Measurements from ENCODE around the gene GSTM4. TPM values are rescaled to one million over a fixed set of nuclear protein-coding genes. Genes with fewer than 3 reads are reported as not detected.

GSTM4 gene
- total and polyA plus RNA-seq, 9 of the 15 experiments (the other 6 are each of a cell fraction or from before 2014, with no cell fraction given), result 18.8 to 53.4 (median 38.8) TPM

DNA sequence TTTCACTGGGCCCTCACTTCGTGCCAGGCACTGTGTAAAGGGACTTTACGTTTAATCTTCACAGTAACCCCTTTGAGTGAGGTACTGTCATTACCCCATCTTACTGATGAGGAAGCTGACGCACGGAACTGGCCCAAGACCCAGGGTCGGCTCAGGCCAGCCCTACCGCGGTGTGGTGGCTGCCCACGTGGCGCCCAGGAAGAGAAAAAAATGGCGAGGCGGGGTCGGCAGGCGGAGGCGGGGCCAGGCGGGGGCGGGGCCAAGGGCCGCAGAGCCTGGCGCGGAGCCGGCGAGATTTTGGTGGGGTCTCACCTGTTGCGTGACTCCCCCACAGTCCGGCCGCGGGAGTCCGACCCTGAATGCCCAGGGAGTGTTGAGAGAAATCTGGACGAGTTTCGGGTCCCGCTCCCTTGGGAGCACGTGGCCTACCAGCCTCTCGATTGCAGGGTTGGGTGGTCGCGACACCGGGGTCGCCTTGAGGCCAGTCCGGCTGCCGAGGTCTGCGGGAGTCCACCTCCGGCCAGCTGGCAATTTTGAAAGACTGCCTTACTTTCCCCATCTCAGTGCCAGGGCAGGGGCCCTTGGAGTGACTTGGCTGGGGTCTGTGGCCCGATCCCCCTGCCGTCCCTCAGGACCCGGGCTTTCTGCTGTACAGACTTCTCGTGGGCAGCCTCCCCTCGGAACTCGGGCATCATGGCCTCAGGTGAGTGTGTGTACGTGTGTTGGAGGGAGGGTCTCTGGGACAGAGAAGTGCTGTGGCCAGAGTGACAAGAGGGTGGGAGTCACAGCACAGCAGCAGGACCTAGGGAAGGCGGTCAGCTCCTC is 36.1 kb upstream of the GSTM4 start, which contains the start of the genes AMPD2 and GNAT2 (continued):
- TF ChIP-seq, protein P1, sequence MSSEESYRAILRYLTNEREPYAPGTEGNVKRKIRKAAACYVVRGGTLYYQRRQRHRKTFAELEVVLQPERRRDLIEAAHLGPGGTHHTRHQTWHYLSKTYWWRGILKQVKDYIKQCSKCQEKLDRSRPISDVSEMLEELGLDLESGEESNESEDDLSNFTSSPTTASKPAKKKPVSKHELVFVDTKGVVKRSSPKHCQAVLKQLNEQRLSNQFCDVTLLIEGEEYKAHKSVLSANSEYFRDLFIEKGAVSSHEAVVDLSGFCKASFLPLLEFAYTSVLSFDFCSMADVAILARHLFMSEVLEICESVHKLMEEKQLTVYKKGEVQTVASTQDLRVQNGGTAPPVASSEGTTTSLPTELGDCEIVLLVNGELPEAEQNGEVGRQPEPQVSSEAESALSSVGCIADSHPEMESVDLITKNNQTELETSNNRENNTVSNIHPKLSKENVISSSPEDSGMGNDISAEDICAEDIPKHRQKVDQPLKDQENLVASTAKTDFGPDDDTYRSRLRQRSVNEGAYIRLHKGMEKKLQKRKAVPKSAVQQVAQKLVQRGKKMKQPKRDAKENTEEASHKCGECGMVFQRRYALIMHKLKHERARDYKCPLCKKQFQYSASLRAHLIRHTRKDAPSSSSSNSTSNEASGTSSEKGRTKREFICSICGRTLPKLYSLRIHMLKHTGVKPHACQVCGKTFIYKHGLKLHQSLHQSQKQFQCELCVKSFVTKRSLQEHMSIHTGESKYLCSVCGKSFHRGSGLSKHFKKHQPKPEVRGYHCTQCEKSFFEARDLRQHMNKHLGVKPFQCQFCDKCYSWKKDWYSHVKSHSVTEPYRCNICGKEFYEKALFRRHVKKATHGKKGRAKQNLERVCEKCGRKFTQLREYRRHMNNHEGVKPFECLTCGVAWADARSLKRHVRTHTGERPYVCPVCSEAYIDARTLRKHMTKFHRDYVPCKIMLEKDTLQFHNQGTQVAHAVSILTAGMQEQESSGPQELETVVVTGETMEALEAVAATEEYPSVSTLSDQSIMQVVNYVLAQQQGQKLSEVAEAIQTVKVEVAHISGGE (CRISPR knock-in tag; IDR thresholded peaks at IDR 0.05), result peak in 2 of 3 experiments; percentile 4 to 33; a peak in 1 of 6 replicates
- TF ChIP-seq, protein P2, sequence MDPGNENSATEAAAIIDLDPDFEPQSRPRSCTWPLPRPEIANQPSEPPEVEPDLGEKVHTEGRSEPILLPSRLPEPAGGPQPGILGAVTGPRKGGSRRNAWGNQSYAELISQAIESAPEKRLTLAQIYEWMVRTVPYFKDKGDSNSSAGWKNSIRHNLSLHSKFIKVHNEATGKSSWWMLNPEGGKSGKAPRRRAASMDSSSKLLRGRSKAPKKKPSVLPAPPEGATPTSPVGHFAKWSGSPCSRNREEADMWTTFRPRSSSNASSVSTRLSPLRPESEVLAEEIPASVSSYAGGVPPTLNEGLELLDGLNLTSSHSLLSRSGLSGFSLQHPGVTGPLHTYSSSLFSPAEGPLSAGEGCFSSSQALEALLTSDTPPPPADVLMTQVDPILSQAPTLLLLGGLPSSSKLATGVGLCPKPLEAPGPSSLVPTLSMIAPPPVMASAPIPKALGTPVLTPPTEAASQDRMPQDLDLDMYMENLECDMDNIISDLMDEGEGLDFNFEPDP (CRISPR knock-in tag; IDR thresholded peaks at IDR 0.05), result no peak
- TF ChIP-seq ZNF24 (IDR thresholded peaks at IDR 0.05), result no peak
- no peak for TF ChIP-seq SMARCC2 (IDR thresholded peaks at IDR 0.05; ENCODE audit: low read depth)
- TF ChIP-seq FOXP1 (CRISPR knock-in tag; IDR thresholded peaks at IDR 0.05), result peak; percentile 96
- no peak; the same call in 1 of the 2 replicates for TF ChIP-seq CBFA2T2 (conservative IDR thresholded peaks at IDR 0.05)
- 0 out of 2 replicates have a peak, but pooled peaks have one; percentile 32 for TF ChIP-seq SRSF3 (IDR thresholded peaks at IDR 0.05; ENCODE audit: insufficient read depth, low read length)
- no peak for TF ChIP-seq ZBTB26 (CRISPR knock-in tag; IDR thresholded peaks at IDR 0.05)
- TF ChIP-seq HNRNPK (IDR thresholded peaks at IDR 0.05; ENCODE audit: low read depth, low read length, poor library complexity, severe bottlenecking), result no peak
- TF ChIP-seq TCF7L2 (IDR thresholded peaks at IDR 0.05; ENCODE audit: low read depth, low read length), result no peak
- TF ChIP-seq MXD1 (CRISPR knock-in tag; IDR thresholded peaks at IDR 0.05; ENCODE audit: borderline replicate concordance, poor library complexity, severe bottlenecking), result peak; percentile 78
- TF ChIP-seq TCF3 (CRISPR knock-in tag; IDR thresholded peaks at IDR 0.05), result no peak
- TF ChIP-seq ARID1B (IDR thresholded peaks at IDR 0.05), result no peak
- no peak for TF ChIP-seq KHSRP (IDR thresholded peaks at IDR 0.05)
- no peak; the same call in 1 of the 2 replicates for TF ChIP-seq NCOR1 (IDR thresholded peaks at IDR 0.05)
- no peak for TF ChIP-seq SNAPC5 (CRISPR knock-in tag; IDR thresholded peaks at IDR 0.05)
- TF ChIP-seq CBX5 (IDR thresholded peaks at IDR 0.05; ENCODE audit: borderline replicate concordance, low read depth), result 0 out of 2 replicates have a peak, but pooled peaks have one; percentile 12
- no peak for TF ChIP-seq KDM2B (CRISPR knock-in tag; IDR thresholded peaks at IDR 0.05)
- peak; percentile 18; the same call in 1 of the 2 replicates for TF ChIP-seq EP300 (IDR thresholded peaks at IDR 0.05; ENCODE audit: low read length)

Data from K562 (cell line).